Activated gamma-delta T cell treated with anti-CD3 and anti-CD28 coated beads, Interleukin-2, amount 50 U/mL, for 16 hours (primary cell): ENCODE results near the gene VAV3.

ENCODE experiments used
- DNase-seq: peaks from one replicate; pipeline ENCODE4 v3.0.0-alpha.2; 2020; ENCODE audit warnings: low read depth

Gene VAV3

GRCh38 chr1:107972391-107973180 lies 7.6 kb upstream of the VAV3 start:
- DNase-seq, result no peak

GRCh38 chr1:107966550-107966949 lies 1.6 kb upstream of the VAV3 start:
- no peak for DNase-seq

GRCh38 chr1:107964336-107965109 lies 457 bp downstream of the VAV3 start:
- no peak for DNase-seq

GRCh38 chr1:107963601-107964335 lies 1.2 kb downstream of the VAV3 start:
- no peak for DNase-seq

- no peak for DNase-seq
Observed at GRCh38 chr1:107963008-107963407, 2.0 kb downstream of the VAV3 start.

- no peak for DNase-seq
Observed at GRCh38 chr1:107954719-107955415, 10.1 kb downstream of the VAV3 start.

GRCh38 chr1:107954126-107954525 lies 10.9 kb downstream of the VAV3 start:
- DNase-seq, result no peak

GRCh38 chr1:107953556-107953955 lies 11.4 kb downstream of the VAV3 start:
- no peak for DNase-seq

GRCh38 chr1:107952989-107953388 lies 12.0 kb downstream of the VAV3 start:
- no peak for DNase-seq

- no peak for DNase-seq
Observed at GRCh38 chr1:107950464-107950863, 14.5 kb downstream of the VAV3 start.

GRCh38 chr1:107949467-107950253 lies 15.3 kb downstream of the VAV3 start:
- DNase-seq, result no peak

- DNase-seq, result no peak
Observed at GRCh38 chr1:107946794-107947193, 18.2 kb downstream of the VAV3 start.

GRCh38 chr1:107943694-107944093 lies 21.3 kb downstream of the VAV3 start:
- DNase-seq, result no peak

- no peak for DNase-seq
Observed at GRCh38 chr1:107942814-107943213, 22.2 kb downstream of the VAV3 start.

GRCh38 chr1:107941531-107941930 lies 23.4 kb downstream of the VAV3 start:
- no peak for DNase-seq

GRCh38 chr1:107941123-107941522 lies 23.9 kb downstream of the VAV3 start:
- no peak for DNase-seq

- no peak for DNase-seq
Observed at GRCh38 chr1:107940701-107941100, 24.3 kb downstream of the VAV3 start.

GRCh38 chr1:107940017-107940577 lies 24.9 kb downstream of the VAV3 start:
- no peak for DNase-seq

GRCh38 chr1:107939256-107939655 lies 25.7 kb downstream of the VAV3 start:
- no peak for DNase-seq

GRCh38 chr1:107936498-107937481 lies 28.2 kb downstream of the VAV3 start:
- peak; percentile 39 for DNase-seq
